GM12891 (cell line): ENCODE measurements around the gene HOXB6.

Experiments
- PAX5 ChIP-seq: IDR thresholded peaks from 2 replicates; pipeline ENCODE4 v1.6.1; 2011; ENCODE audit warnings: low read length, moderate library complexity, mild to moderate bottlenecking; ENCODE audit not compliant: insufficient read depth, severe bottlenecking
- POLR2A ChIP-seq: IDR thresholded peaks from 2 replicates; pipeline ENCODE4 v1.6.1; 2011; ENCODE audit warnings: low read depth, low read length, control low read depth
- POLR2AphosphoS5 ChIP-seq: IDR thresholded peaks from 2 replicates; pipeline ENCODE4 v1.6.1; 2011; ENCODE audit warnings: low read depth, low read length, control low read depth
- POU2F2 ChIP-seq: IDR thresholded peaks from 2 replicates; pipeline ENCODE4 v1.6.1; 2011; ENCODE audit warnings: low read depth, mild to moderate bottlenecking, control low read depth, low read length, moderate library complexity
- SPI1 ChIP-seq: IDR thresholded peaks from 2 replicates; pipeline ENCODE4 v1.6.1; 2011; ENCODE audit warnings: low read depth, low read length, control low read depth
- TAF1 ChIP-seq: IDR thresholded peaks from 2 replicates; pipeline ENCODE4 v1.6.1; 2011; ENCODE audit warnings: low read depth, low read length, control low read depth

DNA sequence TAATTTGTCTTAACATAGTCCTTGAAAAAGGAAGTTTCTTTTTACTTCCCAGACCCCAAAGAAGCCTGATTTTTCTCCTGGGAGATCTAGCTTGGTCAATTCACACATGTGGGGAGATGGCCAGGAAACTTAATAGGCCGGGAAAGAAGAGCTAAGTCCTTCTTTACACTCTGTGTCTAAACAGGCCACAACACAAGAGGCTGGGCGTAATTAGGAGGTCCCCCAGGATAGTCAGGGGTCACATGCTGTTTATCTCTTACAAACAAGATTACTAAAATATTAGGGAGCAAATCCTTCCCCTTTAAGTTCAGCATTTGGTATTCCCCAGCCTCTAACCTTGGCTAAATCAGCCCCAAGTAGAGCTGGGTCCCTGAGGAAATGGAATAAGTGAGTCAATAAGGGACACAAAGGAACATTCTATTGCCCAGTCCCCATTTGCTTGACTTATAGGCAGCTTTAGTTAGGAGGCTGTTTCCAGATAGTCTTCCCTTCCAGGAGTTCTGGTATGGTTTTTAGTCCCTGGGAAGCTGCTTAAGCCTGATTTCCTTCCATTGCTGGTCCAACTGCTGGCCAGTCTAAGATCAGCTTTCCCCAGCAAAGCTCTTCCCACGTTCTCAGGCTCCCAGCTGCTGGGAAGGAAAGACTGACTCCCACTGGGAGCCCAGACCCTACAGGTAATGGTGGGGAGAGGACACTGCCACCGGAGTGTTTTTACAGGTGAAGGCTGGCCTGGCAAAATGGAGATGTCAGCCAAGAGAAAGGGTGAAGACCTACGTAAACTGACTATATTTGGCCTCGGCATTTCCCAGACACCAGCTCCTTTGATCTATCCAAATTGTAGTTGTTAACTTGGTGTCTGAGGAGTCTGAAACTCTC lies 35.4 kb upstream of the HOXB6 start:
- TF ChIP-seq POLR2A (no peak), SPI1 (no peak), POLR2AphosphoS5 (no peak), TAF1 (no peak), POU2F2 (no peak), PAX5 (no peak)
